ENCODE results near the gene SLC43A1. TPM values are rescaled to one million over a fixed set of nuclear protein-coding genes. Genes with fewer than 3 reads are reported as not detected.

Gene SLC43A1
- total and polyA plus RNA-seq, 4 donors: 85.6 to 171 (median 107) TPM

GRCh38 chr11:57484141-57484710, 31.3 kb downstream of the SLC43A1 start:
- peaks cover 1 to 36% (median 12%) of the 10 kb centered on the region in 4 donors for H3K4me1 ChIP-seq (ENCODE audit: control insufficient read depth in 4 of 4, insufficient read depth in 4 of 4, low read length in 3 of 4)
- H3K4me3 ChIP-seq (ENCODE audit: low read depth in 1 of 3, low read length in 3 of 3): no peak overlapping the region
- no peaks in the 10 kb centered on the region for H3K27me3 ChIP-seq (ENCODE audit: control insufficient read depth in 4 of 4, insufficient read depth in 4 of 4, low read length in 3 of 4)
- peaks cover 11 to 52% (median 38%) of the 10 kb centered on the region in 4 donors for H3K36me3 ChIP-seq (ENCODE audit: control insufficient read depth in 4 of 4, insufficient read depth in 3 of 4, low read depth in 1 of 4, low read length in 3 of 4)
- no peaks in the 10 kb centered on the region for H3K9me3 ChIP-seq (ENCODE audit: control insufficient read depth in 4 of 4, low read length in 3 of 4)
- 73% methylated on average over 7 of the region's 7 CpGs for WGBS
- TF ChIP-seq HNF4A (conservative IDR thresholded peaks at IDR 0.05): no peak
- no peak for TF ChIP-seq JUND (IDR thresholded peaks at IDR 0.05)
- no peak for TF ChIP-seq EGR1 (IDR thresholded peaks at IDR 0.05; ENCODE audit: low read depth in 2 of 2)
- DNase-seq (ENCODE audit: low spot score): no peak
- no peak overlapping the region for H3K9ac ChIP-seq (ENCODE audit: low read depth in 1 of 2, low read length in 2 of 2)
- no peak overlapping the region for H3K27ac ChIP-seq (ENCODE audit: low read depth in 1 of 2, low read length in 2 of 2)

DNA sequence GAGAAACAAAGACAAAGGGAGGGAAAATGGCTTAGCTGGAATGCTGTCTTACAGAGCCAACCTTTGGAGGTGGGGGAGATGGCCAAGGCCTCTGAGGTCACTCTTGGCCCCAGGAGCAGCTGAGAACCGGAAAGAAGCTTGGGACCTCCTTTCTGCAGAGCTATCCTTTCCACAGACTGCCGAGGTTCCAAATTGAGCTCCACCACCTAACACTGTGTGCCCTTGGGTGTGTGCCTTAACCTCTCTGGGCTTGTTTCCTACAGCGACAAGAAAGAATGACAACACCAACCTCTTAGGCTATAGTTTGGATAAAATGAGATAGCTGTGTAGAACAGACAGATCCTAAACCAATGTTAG, 32.0 kb downstream of the SLC43A1 start:
- H3K4me1 ChIP-seq (ENCODE audit: control insufficient read depth in 4 of 4, insufficient read depth in 4 of 4, low read length in 3 of 4): peaks cover 1 to 37% (median 12%) of the 10 kb centered on the region in 4 donors
- H3K4me3 ChIP-seq (ENCODE audit: low read depth in 1 of 3, low read length in 3 of 3): no peak overlapping the region
- H3K27me3 ChIP-seq (ENCODE audit: control insufficient read depth in 4 of 4, insufficient read depth in 4 of 4, low read length in 3 of 4): no peaks in the 10 kb centered on the region
- no peaks in the 10 kb centered on the region for H3K9me3 ChIP-seq (ENCODE audit: control insufficient read depth in 4 of 4, low read length in 3 of 4)
- no peak for TF ChIP-seq HNF4G (IDR thresholded peaks at IDR 0.05)
- no peak for TF ChIP-seq FOXA1 (IDR thresholded peaks at IDR 0.05)
- no peak for TF ChIP-seq TAF1 (conservative IDR thresholded peaks at IDR 0.05)
- TF ChIP-seq FOXA2 (IDR thresholded peaks at IDR 0.05): no peak
- TF ChIP-seq ATF3 (IDR thresholded peaks at IDR 0.05): no peak
- TF ChIP-seq REST (IDR thresholded peaks at IDR 0.05): no peak
- TF ChIP-seq RXRA (IDR thresholded peaks at IDR 0.05): no peak
- TF ChIP-seq, protein P1, sequence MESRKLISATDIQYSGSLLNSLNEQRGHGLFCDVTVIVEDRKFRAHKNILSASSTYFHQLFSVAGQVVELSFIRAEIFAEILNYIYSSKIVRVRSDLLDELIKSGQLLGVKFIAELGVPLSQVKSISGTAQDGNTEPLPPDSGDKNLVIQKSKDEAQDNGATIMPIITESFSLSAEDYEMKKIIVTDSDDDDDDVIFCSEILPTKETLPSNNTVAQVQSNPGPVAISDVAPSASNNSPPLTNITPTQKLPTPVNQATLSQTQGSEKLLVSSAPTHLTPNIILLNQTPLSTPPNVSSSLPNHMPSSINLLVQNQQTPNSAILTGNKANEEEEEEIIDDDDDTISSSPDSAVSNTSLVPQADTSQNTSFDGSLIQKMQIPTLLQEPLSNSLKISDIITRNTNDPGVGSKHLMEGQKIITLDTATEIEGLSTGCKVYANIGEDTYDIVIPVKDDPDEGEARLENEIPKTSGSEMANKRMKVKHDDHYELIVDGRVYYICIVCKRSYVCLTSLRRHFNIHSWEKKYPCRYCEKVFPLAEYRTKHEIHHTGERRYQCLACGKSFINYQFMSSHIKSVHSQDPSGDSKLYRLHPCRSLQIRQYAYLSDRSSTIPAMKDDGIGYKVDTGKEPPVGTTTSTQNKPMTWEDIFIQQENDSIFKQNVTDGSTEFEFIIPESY (IDR thresholded peaks at IDR 0.05): no peak
- no peak for TF ChIP-seq SP1 (IDR thresholded peaks at IDR 0.05)
- TF ChIP-seq GABPA (IDR thresholded peaks at IDR 0.05 in 1 of 2, conservative IDR thresholded peaks at IDR 0.05 in 1 of 2): no peak
- TF ChIP-seq EGR1 (IDR thresholded peaks at IDR 0.05; ENCODE audit: low read depth in 2 of 2): no peak
- no peak for TF ChIP-seq CTCF (IDR thresholded peaks at IDR 0.05; ENCODE audit: low read depth, low read length, missing input control)
- no peak for TF ChIP-seq HNF4A (conservative IDR thresholded peaks at IDR 0.05)
- TF ChIP-seq NR2F2 (IDR thresholded peaks at IDR 0.05): no peak
- no peak overlapping the region for H3K27ac ChIP-seq (ENCODE audit: low read depth in 1 of 2, low read length in 2 of 2)
- H3K9ac ChIP-seq (ENCODE audit: low read depth in 1 of 2, low read length in 2 of 2): no peak overlapping the region
- 88% methylated on average over 3 of the region's 3 CpGs for WGBS
- no peak for DNase-seq (ENCODE audit: low spot score)
- peaks cover 9 to 45% (median 31%) of the 10 kb centered on the region in 4 donors for H3K36me3 ChIP-seq (ENCODE audit: control insufficient read depth in 4 of 4, insufficient read depth in 3 of 4, low read depth in 1 of 4, low read length in 3 of 4)

All from liver (tissue), 9 donors.